IPS-18c (cell line): Measurements from ENCODE around the gene PRELID3B.

Experiments used
- H3K4me3 ChIP-seq: 2 replicates; pipeline ENCODE4 v1.7.0; 2013; ENCODE audit warnings: low read depth, mild to moderate bottlenecking, low read length, moderate library complexity; ENCODE audit not compliant: insufficient read depth
- H3K9me3 ChIP-seq: one replicate; pipeline ENCODE4 v1.6.1; 2013; ENCODE audit warnings: mild to moderate bottlenecking, low read length, moderate library complexity; ENCODE audit not compliant: control insufficient read depth, insufficient read depth

Gene PRELID3B

GRCh38 chr20:59006167-59006863 is 36.3 kb downstream of the PRELID3B start:
- Histone ChIP-seq H3K9me3 (no peaks in the 10 kb centered on the region), H3K4me3 (peak overlapping the region; percentile 66)

GRCh38 chr20:59005523-59006166 is 36.9 kb downstream of the PRELID3B start:
- H3K9me3 ChIP-seq = no peaks in the 10 kb centered on the region
- no peak overlapping the region for H3K4me3 ChIP-seq

- Histone ChIP-seq H3K4me3 (no peak overlapping the region), H3K9me3 (no peaks in the 10 kb centered on the region)
Observed at GRCh38 chr20:59004763-59005522, 37.6 kb downstream of the PRELID3B start.

- no peak overlapping the region for H3K4me3 ChIP-seq
- H3K9me3 ChIP-seq = no peaks in the 10 kb centered on the region
Observed at GRCh38 chr20:59004493-59004762, 38.2 kb downstream of the PRELID3B start.

- Histone ChIP-seq H3K4me3 (no peak overlapping the region), H3K9me3 (no peaks in the 10 kb centered on the region)
Observed at GRCh38 chr20:59003836-59004492, 38.6 kb downstream of the PRELID3B start.

GRCh38 chr20:59002874-59003399 is 39.6 kb downstream of the PRELID3B start:
- Histone ChIP-seq H3K4me3 (no peak overlapping the region), H3K9me3 (no peaks in the 10 kb centered on the region)

GRCh38 chr20:59002388-59002787 is 40.2 kb downstream of the PRELID3B start:
- H3K9me3 ChIP-seq = no peaks in the 10 kb centered on the region

GRCh38 chr20:59001449-59002171 is 41.0 kb downstream of the PRELID3B start:
- no peak overlapping the region for H3K4me3 ChIP-seq
- no peaks in the 10 kb centered on the region for H3K9me3 ChIP-seq

More at GRCh38 chr20:59002388-59002787, 40.2 kb downstream of the PRELID3B start:
- H3K4me3 ChIP-seq = no peak overlapping the region

- no peak overlapping the region for H3K4me3 ChIP-seq
- no peaks in the 10 kb centered on the region for H3K9me3 ChIP-seq
Observed at GRCh38 chr20:59001068-59001448, 41.5 kb downstream of the PRELID3B start.

GRCh38 chr20:59000326-59000725 is 42.3 kb downstream of the PRELID3B start:
- Histone ChIP-seq H3K4me3 (no peak overlapping the region), H3K9me3 (no peaks in the 10 kb centered on the region)

GRCh38 chr20:58998656-58999055 is 43.9 kb downstream of the PRELID3B start:
- no peak overlapping the region for H3K4me3 ChIP-seq
- H3K9me3 ChIP-seq = no peaks in the 10 kb centered on the region

GRCh38 chr20:58997141-58997770 is 45.3 kb downstream of the PRELID3B start:
- H3K9me3 ChIP-seq = no peaks in the 10 kb centered on the region
- H3K4me3 ChIP-seq = no peak overlapping the region

GRCh38 chr20:58996226-58996611 is 46.4 kb downstream of the PRELID3B start:
- H3K4me3 ChIP-seq = no peak overlapping the region
- no peaks in the 10 kb centered on the region for H3K9me3 ChIP-seq

- no peak overlapping the region for H3K4me3 ChIP-seq
- H3K9me3 ChIP-seq = no peaks in the 10 kb centered on the region
Observed at GRCh38 chr20:58995461-58996225, 46.9 kb downstream of the PRELID3B start.

- Histone ChIP-seq H3K4me3 (no peak overlapping the region), H3K9me3 (no peaks in the 10 kb centered on the region)
Observed at GRCh38 chr20:58994390-58995159, 48.0 kb downstream of the PRELID3B start.
